H1 (cell line): ENCODE data around the gene H2AZ2. TPM values are rescaled to one million over a fixed set of nuclear protein-coding genes. Genes with fewer than 3 reads are reported as not detected.

Experiments
- ATF2 ChIP-seq: IDR thresholded peaks from 2 replicates; pipeline ENCODE4 v1.6.1; 2012; ENCODE audit warnings: low read length, inconsistent platforms
- HDAC6 ChIP-seq: IDR thresholded peaks from one replicate; pipeline ENCODE4 v1.7.1; 2012; ENCODE audit warnings: low read depth, mild to moderate bottlenecking, inconsistent platforms, low read length, moderate library complexity
- SP4 ChIP-seq: IDR thresholded peaks from 2 replicates; pipeline ENCODE4 v1.6.1; 2012; ENCODE audit warnings: low read length, inconsistent platforms
- USF2 ChIP-seq: IDR thresholded peaks from 2 replicates; pipeline ENCODE4 v1.6.1; 2011; ENCODE audit warnings: low read length, improper control_type of control experiment
- polyA plus RNA-seq, 7 experiments: library from polyadenylated mRNA; depleted of rRNA in 3 of 7; stranded (reverse) in 5 of 7; unstranded in 2 of 7; fragments of >200 nt in 5 of 7; fragments of 200-250 nt in 2 of 7; gene quantifications; 1 replicate in 5 of 7; 2 replicates in 1 of 7; 4 replicates in 1 of 7; pipeline versions ENCODE4 v1.2.1 to v1.2.3, GENCODE V29; 2011 to 2013; ENCODE audit warnings: missing spikeins in 2 of 7, mixed read lengths in 2 of 7
- total RNA-seq: library from RNA; stranded (reverse); fragmentation: NEBNext Ultra II Directional; extraction: Animal tissue kit (Norgen Biotek cat#: 25700); gene quantifications from 2 replicates; pipeline ENCODE4 v1.2.1, GENCODE V29; 2021

H2AZ2 gene
- total and polyA plus RNA-seq, 2 of the 8 experiments (the other 6 are each of a cell fraction or from before 2014, with no cell fraction given) = 168 to 187 TPM

- TF ChIP-seq SP4 = no peak
- no peak for TF ChIP-seq USF2
- TF ChIP-seq ATF2 = no peak
- no peak for TF ChIP-seq HDAC6
- TF ChIP-seq, all 59 proteins: peak for 0
Measured at GRCh38 chr7:44794331-44794730, 53.6 kb downstream of the H2AZ2 start (continued).
